Memory B cell (primary cell): ENCODE results near the gene BLTP2.

Experiments used
- ATAC-seq: fragments of 150-1000 bp; cut with Tn5 transposase; 2 replicates; pipeline ENCODE4 v1.10.0; 2021; ENCODE audit warnings: low read depth, mild to moderate bottlenecking, moderate library complexity
- DNase-seq, 2 donors: peaks; one replicate each; pipeline ENCODE4 v3.0.0; 2022; ENCODE audit warnings: low spot score in 2 of 2
- H3K27ac Mint-ChIP-seq: one replicate; pipeline ENCODE4 v1.8.0; 2022; ENCODE audit warnings: mild to moderate bottlenecking, moderate library complexity, mixed read lengths
- H3K27me3 Mint-ChIP-seq: one replicate; pipeline ENCODE4 v1.8.0; 2022; ENCODE audit warnings: mixed read lengths
- H3K36me3 Mint-ChIP-seq: one replicate; pipeline ENCODE4 v1.8.0; 2022; ENCODE audit warnings: mild to moderate bottlenecking, mixed read lengths
- H3K4me1 Mint-ChIP-seq: one replicate; pipeline ENCODE4 v1.8.0; 2022; ENCODE audit warnings: mixed read lengths
- H3K4me3 Mint-ChIP-seq: one replicate; pipeline ENCODE4 v1.8.0; 2022; ENCODE audit warnings: mild to moderate bottlenecking, moderate library complexity, mixed read lengths
- H3K9me3 Mint-ChIP-seq: one replicate; pipeline ENCODE4 v1.8.0; 2022; ENCODE audit warnings: mixed read lengths

The BLTP2 gene

GRCh38 chr17:28599311-28600184, 45.4 kb downstream of the BLTP2 start:
- ATAC-seq (peak; percentile 58), DNase-seq (peak in 1 of 2 donors; percentile 49)
- Mint-ChIP-seq H3K36me3 (peaks cover 2% of the 10 kb centered on the region), H3K27me3 (no peaks in the 10 kb centered on the region), H3K4me1 (peaks cover 20% of the 10 kb centered on the region), H3K27ac (peak overlapping the region; percentile 98), H3K9me3 (no peaks in the 10 kb centered on the region), H3K4me3 (peak overlapping the region; percentile 95)

GRCh38 chr17:28598799-28599310, 46.1 kb downstream of the BLTP2 start, which contains the start of gene SPAG5:
Gene SPAG5, minus strand, starts transcription at chr17:28599025. Its CDS starts 79 bp downstream, at chr17:28598946.
- H3K4me1 Mint-ChIP-seq = peaks cover 20% of the 10 kb centered on the region
- H3K9me3 Mint-ChIP-seq = no peaks in the 10 kb centered on the region
- peak within 1 kb of the TSS; percentile 98 for H3K27ac Mint-ChIP-seq
- peak within 1 kb of the TSS; percentile 95 for H3K4me3 Mint-ChIP-seq
- H3K36me3 Mint-ChIP-seq = no peaks in the 10 kb centered on the region
- DNase-seq (peak; percentile 93 to 97), ATAC-seq (peak; percentile 92)
- no peaks in the 10 kb centered on the region for H3K27me3 Mint-ChIP-seq

- H3K36me3 Mint-ChIP-seq = no peaks in the 10 kb centered on the region
- ATAC-seq (no peak), DNase-seq (no peak)
Measured at GRCh38 chr17:28598389-28598788, 46.6 kb downstream of the BLTP2 start.

GRCh38 chr17:28597606-28598383, 47.2 kb downstream of the BLTP2 start:
- H3K9me3 Mint-ChIP-seq = no peaks in the 10 kb centered on the region
- H3K27me3 Mint-ChIP-seq = no peaks in the 10 kb centered on the region
- H3K36me3 Mint-ChIP-seq = no peaks in the 10 kb centered on the region
- ATAC-seq (no peak), DNase-seq (no peak)
- peaks cover 20% of the 10 kb centered on the region for H3K4me1 Mint-ChIP-seq
- peak overlapping the region; percentile 98 for H3K27ac Mint-ChIP-seq
- H3K4me3 Mint-ChIP-seq = peak overlapping the region; percentile 95

More at GRCh38 chr17:28598389-28598788, 46.6 kb downstream of the BLTP2 start:
- peaks cover 20% of the 10 kb centered on the region for H3K4me1 Mint-ChIP-seq
- H3K9me3 Mint-ChIP-seq = no peaks in the 10 kb centered on the region
- no peaks in the 10 kb centered on the region for H3K27me3 Mint-ChIP-seq
- H3K4me3 Mint-ChIP-seq = peak overlapping the region; percentile 95
- peak overlapping the region; percentile 98 for H3K27ac Mint-ChIP-seq
